Colonic mucosa (tissue), 4 donors: ENCODE measurements around the gene LAMC2. TPM values are rescaled to one million over a fixed set of nuclear protein-coding genes. Genes with fewer than 3 reads are reported as not detected.
A peak's percentile ranks its signal among the peaks of the same experiment; 100 is the strongest.

ENCODE experiments used
- DNase-seq: peaks from one replicate; pipeline ENCODE4 v3.0.0-alpha.2; 2020
- H3K27ac ChIP-seq: fragments of 200-600 bp; one replicate; pipeline ENCODE4 v1.8.0; 2021
- H3K27me3 ChIP-seq: fragments of 200-600 bp; one replicate; pipeline ENCODE4 v1.8.0; 2021
- H3K36me3 ChIP-seq: fragments of 200-600 bp; one replicate; pipeline ENCODE4 v1.8.0; 2021
- H3K4me1 ChIP-seq: fragments of 200-600 bp; one replicate; pipeline ENCODE4 v1.8.0; 2021; ENCODE audit warnings: mild to moderate bottlenecking
- H3K4me3 ChIP-seq: fragments of 200-600 bp; one replicate; pipeline ENCODE4 v1.8.0; 2021
- H3K9ac ChIP-seq, 2 donors: one replicate each; pipeline ENCODE4 v1.7.0; 2013; ENCODE audit warnings: control low read depth in 2 of 2, low read depth in 2 of 2, low read length in 2 of 2
- H3K9me3 ChIP-seq: fragments of 200-600 bp; one replicate; pipeline ENCODE4 v1.8.0; 2021
- CTCF ChIP-seq: fragments of 200-600 bp; IDR thresholded peaks from one replicate; pipeline ENCODE4 v1.8.0; 2022; ENCODE audit warnings: antibody characterized with exemption, mild to moderate bottlenecking
- intact Hi-C: fragments of 100-400 bp; cut with DNase I; formaldehyde crosslinking; loops from one replicate; pipeline ENCODE4 v1.14.1; 2022
- total RNA-seq, 2 donors: library from RNA; stranded (reverse); fragmentation: NEBNext Ultra II Directional in 1 of 2; extraction: Animal tissue kit (Norgen Biotek cat#: 25700) in 1 of 2; gene quantifications; one replicate each; pipeline ENCODE4 v1.2.1, GENCODE V29; 2021
- donor health status: healthy.
- donor health status: DM: no; HTN: no; CAD: no.
- donor health status: DM: no; HTN: no; CAD: no.

LAMC2 gene
- total RNA-seq, 2 donors from 2014 or later = 25.3 to 27.7 TPM

DNA sequence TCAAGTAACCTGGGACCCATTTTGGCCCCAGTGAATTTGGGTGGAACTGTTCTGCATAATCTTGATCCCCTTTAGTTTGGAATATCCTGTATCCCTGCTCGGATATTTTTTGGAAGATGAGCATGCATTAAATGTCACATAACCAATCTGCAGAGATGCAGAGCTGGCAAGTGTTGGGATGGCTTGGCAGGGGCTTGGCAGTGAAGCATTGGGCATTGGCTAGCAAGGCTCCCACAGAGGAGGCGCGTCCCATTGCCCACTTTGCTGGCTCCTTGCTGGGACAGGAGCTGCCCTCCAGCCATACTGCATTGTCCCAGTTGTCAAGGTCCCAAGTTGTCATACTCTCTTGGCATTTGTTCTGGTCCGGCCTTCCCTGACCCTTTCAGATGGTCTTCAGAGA lies 29.9 kb downstream of the LAMC2 start:
- DNase-seq = no peak
- Histone ChIP-seq H3K4me1 (peaks cover 4% of the 10 kb centered on the region), H3K36me3 (no peaks in the 10 kb centered on the region), H3K27ac (no peak overlapping the region), H3K4me3 (no peak overlapping the region), H3K9me3 (no peaks in the 10 kb centered on the region), H3K27me3 (no peaks in the 10 kb centered on the region), H3K9ac (no peak overlapping the region)
- no peak for TF ChIP-seq CTCF
- intact Hi-C loops = no loop called here

DNA sequence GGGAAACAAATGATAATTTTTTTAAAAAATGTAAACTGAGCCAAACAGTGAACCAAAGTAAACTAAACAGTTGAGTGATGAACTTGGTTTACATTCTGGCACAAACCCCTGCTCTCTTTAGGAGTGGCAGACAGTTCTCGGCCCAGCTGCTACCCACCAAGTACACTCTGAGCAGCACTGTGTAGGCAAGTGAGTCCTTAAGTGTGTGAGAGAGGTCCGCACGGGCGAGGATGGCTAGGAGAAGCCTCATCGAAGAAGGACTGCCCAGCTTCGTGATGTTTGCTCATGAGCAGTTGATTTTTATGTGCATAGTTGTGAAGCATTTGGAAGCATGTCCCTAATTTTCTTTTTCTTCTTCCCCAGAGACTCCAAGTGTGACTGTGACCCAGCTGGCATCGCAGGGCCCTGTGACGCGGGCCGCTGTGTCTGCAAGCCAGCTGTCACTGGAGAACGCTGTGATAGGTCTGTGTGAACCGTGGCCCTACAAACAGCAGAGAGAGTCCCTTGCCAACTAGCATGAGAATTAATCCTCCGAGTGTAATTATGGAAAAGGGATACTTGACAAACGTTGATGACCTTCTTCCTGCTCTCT lies 32.1 kb downstream of the LAMC2 start:
- no peak overlapping the region for H3K4me3 ChIP-seq
- no peak for TF ChIP-seq CTCF
- no peak overlapping the region for H3K9ac ChIP-seq
- DNase-seq = no peak
- intact Hi-C loops = no loop called here
- no peak overlapping the region for H3K27ac ChIP-seq
- no peaks in the 10 kb centered on the region for H3K27me3 ChIP-seq
- peaks cover 4% of the 10 kb centered on the region for H3K4me1 ChIP-seq
- H3K36me3 ChIP-seq = no peaks in the 10 kb centered on the region
- H3K9me3 ChIP-seq = no peaks in the 10 kb centered on the region

DNA sequence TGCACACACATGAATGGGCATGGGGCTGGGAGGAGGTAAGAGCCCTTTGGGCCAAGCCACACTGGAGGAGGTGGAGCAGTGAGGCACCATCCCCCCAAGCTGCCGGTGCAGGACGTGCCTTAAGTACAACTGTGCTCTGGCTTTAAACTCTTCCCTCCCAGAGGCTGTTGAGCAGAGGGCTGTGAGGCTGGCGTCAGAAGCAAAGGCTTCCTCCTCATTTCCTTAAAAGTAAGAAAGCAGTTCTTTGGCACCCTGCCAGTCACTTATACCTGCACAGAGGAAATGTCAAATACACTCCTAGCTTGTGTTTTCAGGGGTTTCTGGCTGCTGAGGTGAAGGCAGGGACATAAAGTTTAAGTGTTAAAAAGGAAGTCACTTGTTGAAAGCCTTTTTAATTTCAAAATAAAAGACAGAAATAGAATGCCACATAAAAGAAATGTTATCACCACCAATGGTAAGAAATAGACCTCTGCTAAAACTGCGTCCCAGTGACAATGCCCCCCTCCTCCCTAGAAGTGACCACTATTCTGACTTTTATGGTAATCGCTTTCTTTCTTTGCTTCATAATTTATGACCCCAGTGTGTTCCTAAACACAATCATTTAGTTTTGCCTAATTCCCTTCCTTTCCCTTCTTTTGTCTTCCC lies 33.0 kb downstream of the LAMC2 start:
- no peaks in the 10 kb centered on the region for H3K27me3 ChIP-seq
- peaks cover 4% of the 10 kb centered on the region for H3K4me1 ChIP-seq
- peak overlapping the region in 1 of 2 donors; percentile 25 for H3K9ac ChIP-seq
- intact Hi-C loops = no loop called here
- no peak overlapping the region for H3K27ac ChIP-seq
- no peak for TF ChIP-seq CTCF
- no peaks in the 10 kb centered on the region for H3K36me3 ChIP-seq
- no peaks in the 10 kb centered on the region for H3K9me3 ChIP-seq
- no peak overlapping the region for H3K4me3 ChIP-seq
- peak; percentile 44 for DNase-seq

- H3K27ac ChIP-seq = no peak overlapping the region
- no peak overlapping the region for H3K9ac ChIP-seq
- H3K36me3 ChIP-seq = no peaks in the 10 kb centered on the region
- no peaks in the 10 kb centered on the region for H3K9me3 ChIP-seq
- peaks cover 4% of the 10 kb centered on the region for H3K4me1 ChIP-seq
- intact Hi-C loops = no loop called here
- H3K27me3 ChIP-seq = no peaks in the 10 kb centered on the region
- H3K4me3 ChIP-seq = no peak overlapping the region
- no peak for TF ChIP-seq CTCF
- no peak for DNase-seq
Observed at GRCh38 chr1:183219616-183220009, 33.5 kb downstream of the LAMC2 start.

DNA sequence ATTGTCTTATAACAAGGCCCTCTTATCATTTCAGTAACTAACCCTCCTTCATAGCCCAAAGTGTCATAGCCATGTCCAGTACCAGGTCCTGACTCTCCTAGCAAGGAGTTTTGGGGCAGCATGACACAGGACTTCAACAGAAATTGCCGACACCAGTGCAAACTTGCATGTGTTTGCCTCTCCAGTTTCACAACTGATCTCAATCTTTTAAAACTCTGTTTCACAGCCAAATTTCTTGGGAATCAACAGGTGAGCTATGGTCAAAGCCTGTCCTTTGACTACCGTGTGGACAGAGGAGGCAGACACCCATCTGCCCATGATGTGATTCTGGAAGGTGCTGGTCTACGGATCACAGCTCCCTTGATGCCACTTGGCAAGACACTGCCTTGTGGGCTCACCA lies 36.8 kb downstream of the LAMC2 start:
- Histone ChIP-seq H3K9ac (no peak overlapping the region), H3K4me3 (no peak overlapping the region), H3K27ac (no peak overlapping the region), H3K36me3 (no peaks in the 10 kb centered on the region), H3K27me3 (no peaks in the 10 kb centered on the region), H3K9me3 (no peaks in the 10 kb centered on the region), H3K4me1 (peaks cover 4% of the 10 kb centered on the region)
- DNase-seq = no peak
- intact Hi-C loops = no loop called here
- TF ChIP-seq CTCF = no peak
